ENCODE data around the gene CDRT4.
A peak's percentile ranks its signal among the peaks of the same experiment; 100 is the strongest.
"Not testable (repeated sequence)": the region's sequence is repeated elsewhere in the genome, so short reads cannot be mapped to it uniquely, and the experiment has no call there.

Gene CDRT4

DNA sequence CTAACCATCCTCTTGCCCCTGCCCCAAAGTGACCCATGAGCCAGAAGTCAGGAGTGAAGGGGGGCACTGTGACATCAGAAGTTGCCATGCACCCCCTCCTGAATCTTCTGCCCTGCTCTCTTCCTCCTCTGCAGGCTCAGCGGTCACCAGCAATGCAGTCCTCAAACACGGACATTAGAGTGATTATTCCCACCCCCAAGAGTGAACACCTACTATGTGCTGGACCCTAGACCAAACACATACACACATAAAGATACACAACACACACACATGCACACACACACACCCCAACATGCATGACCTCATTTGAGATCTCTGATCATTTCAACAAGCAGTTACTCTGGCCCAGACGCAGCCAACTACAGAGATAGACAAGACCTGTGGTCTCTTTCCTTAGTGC lies at the start of gene CDRT4:
Gene CDRT4, minus strand, starts transcription at position 30 of the 400 bp plus-strand sequence. CDS start 27,383 bp downstream, outside the sequence.
- no peak for DNase-seq

DNA sequence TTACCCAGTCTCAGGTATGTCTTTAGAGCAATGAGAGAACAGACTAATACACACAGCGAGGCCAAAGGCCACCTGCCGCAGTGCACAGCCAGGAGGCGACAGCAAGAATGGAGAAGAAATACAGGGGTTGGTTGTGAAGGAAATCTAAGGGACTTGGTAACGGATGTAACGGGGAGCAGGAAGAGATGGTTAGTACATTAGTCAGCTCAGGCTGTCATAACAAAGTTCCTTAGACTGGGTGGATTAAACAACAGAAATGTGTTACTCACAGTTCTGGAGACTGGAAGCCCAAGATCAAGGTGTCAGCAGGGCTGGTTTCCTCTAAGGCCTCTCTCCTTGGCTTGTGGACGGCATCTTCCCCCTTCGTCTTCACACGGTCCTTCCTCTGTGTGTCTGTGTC lies 48.7 kb upstream of the CDRT4 start:
- no peak for DNase-seq

DNA sequence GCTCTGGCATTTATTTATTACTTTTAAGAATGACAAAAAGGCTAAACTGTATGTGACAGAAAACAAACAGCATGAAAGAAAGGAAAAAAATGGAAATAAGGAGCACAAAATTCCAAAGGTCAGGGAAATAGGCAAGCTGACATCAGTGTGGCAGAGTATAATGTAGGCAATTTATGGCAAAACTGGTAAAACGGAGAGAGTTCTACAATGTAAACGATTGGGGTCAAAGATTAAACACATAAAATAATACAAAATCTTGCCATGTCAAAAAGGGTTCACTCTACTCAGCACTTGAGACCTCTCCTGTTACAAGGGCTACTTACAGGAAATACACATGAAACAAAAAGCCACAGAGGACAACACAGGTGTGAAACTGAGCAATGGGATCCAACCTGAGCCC lies 47.0 kb upstream of the CDRT4 start:
- no peak for DNase-seq

DNA sequence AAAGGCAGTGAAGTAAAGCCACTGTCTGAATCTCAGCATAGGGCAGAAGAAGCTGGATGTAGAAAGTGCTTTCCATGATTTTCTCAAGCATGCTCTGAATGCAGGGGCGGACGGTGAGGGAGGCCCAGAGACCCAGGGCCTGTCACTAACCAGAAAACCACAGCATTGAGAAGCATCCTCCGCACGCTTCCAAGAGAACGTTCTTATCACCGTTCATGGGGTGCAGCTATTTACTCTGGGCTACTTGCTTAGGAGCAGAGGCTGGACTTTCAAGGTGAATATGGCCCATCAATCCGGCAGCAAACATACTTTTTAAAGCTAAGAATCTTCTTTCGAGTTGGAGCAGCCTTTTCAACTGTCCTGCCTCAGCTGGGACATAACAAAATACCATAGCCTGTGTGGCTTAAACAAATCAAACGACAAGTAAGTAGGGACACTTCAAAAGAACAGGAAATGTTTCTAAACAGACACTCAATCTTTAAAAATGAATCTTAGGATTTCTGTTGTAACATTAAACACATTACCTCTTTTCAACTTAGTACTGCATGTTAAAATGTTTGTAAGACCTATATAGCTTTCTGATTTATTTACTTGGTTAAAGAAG lies 46.5 kb upstream of the CDRT4 start:
- no peak for DNase-seq

DNA sequence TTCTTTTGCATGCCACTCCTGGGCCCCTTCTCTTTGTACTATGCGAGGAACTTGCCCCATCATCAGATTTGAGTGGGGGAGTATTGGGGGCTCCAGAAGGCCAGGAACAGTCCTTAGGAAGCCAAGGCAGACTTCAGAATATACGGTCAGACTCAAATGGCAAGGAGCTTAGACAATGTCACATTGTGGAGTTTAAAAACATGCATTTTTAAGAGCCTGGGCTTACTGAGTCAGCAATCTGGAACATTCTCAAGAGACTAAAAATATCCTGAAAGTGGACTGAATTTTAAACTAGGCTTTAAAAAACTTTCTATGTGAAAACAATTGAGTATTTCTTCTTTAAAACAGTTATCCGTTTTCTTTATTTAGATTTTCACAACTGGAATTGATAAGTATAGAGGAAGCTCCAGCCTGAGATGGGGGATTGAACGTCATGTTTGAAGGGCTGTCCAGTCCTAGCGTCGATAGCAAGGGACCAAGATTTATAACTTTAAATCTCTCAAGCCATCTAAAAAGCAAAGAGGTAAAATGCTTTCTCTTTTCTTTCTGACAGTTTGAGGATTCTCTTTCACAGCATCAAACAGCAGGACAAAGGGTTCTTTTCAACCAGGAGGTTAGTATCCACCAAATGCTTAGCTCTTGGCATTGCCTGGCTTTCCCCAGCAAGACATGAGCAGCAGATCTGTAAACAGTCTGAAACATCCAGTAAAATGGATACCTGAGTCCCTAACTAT lies 45.8 kb upstream of the CDRT4 start:
- DNase-seq: no peak

DNA sequence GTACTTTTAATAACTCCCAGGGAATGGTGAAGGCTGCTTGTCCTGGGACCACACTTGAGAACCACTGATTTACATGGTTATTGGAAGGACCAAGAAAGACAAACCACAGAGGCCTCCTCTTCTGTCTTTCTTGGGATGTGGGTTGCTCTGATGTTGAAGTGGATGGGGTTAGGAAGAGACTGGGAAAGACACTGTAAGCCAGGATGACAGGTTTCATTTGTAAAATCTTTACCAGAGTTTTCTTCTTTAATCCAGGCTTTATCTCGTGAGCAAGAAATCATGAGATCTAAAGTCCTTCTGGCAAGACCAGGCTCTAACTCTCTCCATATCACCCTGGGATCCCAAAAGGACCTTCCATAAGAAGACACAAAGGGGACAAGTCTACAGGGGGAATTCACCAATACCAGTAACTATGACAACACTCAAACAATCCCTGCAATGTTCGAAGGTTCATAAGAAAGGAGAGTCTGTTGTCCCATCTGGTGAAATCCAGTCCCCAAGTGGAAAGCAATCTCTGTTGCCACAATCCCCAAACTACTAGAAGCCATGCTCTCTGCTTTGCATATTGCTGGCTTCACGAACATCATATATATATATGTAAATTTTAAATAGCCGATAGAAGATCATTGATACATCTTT lies 44.8 kb upstream of the CDRT4 start:
- DNase-seq: no peak

DNA sequence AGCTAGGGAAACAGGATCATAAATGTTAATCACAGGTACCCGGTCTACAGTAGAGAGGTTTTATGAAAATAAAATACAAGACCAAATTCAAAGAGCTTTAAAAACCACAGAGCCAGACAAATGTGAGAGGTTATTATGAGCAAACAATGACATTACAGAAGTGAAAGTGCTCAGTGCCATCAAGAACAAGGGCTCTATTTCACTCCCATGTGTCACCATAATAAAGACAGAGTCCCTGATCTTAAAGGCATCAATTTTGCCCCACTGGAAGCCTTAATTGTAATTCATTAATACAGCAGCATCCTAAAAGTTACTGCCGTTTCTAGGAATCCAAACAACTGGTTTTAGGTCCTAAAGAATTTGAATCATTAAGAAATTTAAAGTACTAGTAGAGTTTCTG lies 43.7 kb upstream of the CDRT4 start:
- DNase-seq: no peak

DNA sequence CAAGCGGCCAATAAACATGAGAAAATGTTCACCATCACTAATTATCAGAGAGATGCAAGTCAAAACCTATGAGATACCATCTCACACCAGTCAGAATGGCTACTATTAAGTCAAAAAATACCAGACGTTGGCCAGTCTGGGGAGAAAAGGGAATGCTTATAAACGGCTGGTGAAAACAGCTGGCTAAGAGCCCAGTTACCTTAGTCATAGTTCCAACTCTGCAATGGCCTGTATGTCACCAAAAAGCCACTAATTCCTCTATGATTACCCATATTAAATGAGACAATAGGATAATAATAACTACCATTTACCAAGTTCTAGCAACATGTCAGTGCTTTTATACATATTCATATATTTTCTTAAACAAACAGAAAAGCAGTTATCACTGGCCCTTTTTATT lies 42.9 kb upstream of the CDRT4 start:
- no peak for DNase-seq

DNA sequence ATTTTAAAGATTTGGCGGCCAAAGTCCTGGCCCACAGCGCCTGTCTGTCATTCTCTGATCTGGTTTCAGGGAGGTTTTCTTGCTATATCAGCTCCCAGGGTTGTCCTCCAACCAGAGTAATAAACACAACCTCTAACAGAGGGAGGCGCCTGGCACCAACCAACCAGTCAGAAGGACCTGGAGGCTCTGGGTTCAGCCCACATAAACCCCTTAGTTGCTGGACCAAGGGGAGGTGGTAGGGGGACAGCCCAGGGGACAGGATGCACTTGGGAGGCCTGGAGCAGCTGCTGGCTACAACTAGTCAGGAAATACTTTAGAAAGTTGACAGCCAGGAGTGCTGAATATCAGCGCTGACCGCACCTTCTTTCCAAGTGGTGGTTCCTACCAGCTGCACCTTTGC lies 41.7 kb upstream of the CDRT4 start:
- no peak for DNase-seq

DNA sequence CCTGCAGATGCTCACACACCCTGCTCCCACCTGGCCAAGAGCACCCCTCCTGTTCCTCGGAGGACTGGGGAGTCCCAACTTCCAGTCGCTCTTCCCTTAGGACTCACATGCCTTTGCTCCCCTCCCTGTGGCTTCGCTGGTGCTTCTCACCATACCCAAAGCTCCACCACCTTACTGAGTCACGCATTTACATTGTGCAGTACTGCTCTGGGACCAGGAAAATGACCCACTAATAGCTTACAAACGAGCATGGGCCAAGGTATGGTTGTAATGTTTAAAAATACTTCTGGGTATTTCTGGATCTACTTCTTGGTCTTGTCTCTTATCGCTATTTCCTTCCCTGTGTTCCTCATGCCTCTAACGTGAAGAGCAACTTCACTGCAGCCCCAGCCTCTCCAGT lies 41.0 kb upstream of the CDRT4 start:
- DNase-seq: no peak

DNA sequence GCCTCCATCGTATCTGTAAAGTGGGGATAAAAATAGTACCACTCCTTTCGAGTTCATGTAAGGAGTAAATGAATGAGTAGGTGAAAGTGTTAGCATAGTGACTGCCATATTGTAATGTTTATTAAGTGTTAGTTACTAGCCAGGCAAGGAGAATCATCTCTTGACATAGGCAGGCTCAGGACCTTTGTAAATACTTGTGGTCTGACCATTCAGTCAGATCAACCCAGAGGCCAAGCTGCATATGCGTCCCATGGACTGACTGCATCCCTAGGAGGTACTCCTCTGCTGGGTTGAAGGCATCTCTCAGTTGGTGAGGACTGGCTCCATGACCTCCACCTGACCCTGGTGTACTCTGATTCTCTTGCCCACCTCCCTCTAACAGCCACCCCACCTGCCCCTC lies 40.5 kb upstream of the CDRT4 start:
- DNase-seq: no peak

DNA sequence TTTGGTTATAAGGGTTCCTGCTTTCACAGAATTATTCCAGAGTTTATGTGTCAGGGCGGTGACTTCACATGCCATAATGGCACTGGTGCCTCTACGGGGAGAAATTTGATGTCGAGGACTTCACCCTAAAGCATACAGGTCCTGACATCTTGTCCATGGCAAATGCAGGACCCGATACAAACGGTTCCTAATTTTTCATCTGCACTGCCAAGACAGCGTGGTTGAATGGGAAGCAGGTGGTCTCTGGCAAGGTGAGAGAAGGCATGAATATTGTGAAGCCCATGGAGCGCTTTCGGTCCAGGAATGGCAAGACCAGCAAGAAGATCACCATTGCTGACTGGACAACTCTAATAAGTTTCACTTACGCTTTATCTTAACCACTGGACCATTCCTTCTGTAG lies 39.6 kb upstream of the CDRT4 start:
- no peak for DNase-seq

DNA sequence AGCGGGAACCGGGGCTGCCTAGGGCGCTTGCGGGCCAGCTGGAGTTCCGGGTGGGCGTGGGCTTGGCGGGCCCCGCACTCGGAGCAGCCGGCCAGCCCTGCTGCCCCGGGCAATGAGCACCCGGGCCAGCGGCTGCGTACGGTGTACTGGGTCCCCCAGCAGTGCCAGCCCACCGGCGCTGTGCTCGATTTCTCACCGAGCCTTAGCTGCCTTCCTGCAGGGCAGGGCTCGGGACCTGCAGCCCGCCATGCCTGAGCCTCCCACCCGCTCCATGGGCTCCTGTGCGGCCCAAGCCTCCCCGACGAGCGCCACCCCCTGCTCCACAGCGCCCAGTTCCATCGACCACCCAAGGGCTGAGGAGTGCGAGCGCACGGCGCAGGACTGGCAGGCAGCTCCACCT lies 38.3 kb upstream of the CDRT4 start:
- not testable (repeated sequence) for DNase-seq

DNA sequence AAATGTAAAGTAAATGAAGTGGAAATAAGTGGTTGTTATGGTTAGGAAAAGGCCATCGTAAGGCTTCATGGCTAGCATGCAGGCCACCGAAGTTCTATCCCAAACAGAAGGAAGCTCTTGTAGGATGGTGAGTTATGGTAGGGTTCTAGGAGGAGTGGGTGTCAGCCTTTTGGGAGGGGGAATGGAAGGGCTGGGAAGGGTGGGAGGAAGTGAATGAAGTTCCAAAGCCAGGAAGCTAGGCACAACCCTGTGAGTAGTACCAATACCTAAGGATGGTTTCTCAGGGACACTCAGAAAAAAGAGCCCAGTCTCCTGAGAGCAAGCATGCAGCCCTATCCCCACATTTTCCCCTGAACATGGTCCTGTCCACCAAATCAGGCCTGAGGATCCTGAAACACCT lies 36.3 kb upstream of the CDRT4 start:
- no peak for DNase-seq

DNA sequence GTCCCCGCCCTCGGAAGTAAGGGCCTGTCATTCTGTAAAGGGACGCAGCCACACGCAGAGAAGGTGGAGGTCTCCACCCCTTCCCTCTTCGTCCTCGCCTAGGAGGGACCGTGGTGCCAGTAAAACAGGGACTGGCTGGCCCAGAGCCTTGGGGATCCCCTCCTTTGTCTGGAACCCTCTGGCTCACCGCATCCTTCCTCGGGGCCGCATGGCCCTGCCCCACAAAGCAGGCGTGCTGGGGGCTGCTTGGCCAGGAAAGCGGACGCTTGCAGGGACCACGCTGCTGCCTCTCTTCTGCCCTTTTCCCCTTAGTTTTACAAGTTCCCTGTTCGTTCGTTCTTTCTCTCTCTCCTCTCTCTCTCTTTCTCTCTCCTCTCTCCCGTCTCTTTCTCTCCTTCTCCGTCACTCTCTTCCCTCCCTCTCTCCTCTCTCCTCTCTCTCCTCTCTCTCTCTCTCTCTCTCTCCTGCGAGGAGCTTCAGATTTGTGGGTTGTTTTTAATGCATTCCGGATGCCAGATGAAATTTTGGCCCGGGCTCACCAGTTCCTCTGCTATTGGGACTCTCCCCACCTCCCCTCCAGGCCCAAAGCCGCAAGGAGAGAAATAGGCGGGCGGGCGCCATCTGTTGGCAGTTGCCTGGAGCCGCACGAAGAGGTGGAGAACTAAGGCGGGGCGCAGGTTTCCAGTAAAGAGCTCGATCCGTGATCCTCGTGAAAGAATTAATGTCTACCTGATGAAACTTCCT lies 35.1 kb upstream of the CDRT4 start:
- DNase-seq: peak; percentile 89

DNA sequence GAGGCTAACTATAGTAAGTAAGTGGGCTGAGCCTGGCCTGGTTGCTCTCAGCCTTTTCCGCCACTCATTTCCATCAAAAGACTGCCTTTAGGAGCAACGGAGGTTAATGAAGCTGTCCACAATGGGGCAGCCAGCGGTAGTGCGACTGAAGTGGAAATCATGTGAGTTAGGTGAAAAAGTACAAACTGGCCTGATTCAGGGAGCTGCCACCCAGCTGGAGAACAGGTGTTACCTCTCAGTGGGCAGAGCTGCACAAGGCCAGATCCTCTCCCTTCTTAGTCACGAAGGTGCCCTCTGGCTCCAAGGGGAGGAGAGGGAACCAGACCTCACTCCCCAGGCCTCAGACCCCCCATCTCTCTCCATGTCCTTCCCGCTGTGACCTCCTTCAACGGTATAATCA lies 34.4 kb upstream of the CDRT4 start:
- DNase-seq: no peak

DNA sequence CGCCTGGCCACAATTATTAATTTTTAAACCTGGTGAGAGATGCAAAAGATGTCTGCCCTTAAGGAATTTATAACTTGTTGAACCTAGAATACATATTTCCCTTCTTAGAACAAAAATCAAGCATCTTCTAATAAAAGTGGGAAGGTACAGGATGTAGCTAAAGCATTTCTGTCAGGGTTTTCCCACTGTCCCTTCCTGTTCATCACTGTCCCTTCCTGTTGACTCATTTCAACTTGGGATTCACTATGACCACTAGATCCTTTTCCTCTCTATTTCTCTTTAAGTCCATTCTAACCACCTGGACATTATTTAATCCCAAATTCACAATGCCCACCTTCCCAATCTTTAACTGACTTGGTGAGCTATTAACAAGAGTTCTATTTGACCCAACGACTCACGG lies 33.9 kb upstream of the CDRT4 start:
- DNase-seq: no peak

DNA sequence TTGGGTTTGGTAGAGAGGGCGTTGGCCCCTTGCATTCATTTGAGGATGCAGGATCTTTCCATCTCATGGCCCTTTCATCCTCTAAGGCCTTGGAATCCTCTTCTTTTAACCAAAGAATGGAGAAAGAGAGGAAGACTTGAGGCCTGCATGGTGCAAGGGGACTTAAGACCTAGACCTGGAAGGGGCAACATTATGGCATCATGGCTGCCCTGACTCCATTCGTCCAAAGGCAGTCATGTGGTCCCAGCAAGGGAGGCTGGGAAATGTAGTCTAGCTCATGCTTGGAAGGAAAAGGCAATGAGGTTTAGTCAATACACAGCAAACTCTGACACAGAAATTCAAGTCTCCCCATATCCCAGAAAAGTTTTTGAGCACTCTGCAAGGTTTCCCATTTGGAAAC lies 30.7 kb upstream of the CDRT4 start:
- peak; percentile 19 for DNase-seq

DNA sequence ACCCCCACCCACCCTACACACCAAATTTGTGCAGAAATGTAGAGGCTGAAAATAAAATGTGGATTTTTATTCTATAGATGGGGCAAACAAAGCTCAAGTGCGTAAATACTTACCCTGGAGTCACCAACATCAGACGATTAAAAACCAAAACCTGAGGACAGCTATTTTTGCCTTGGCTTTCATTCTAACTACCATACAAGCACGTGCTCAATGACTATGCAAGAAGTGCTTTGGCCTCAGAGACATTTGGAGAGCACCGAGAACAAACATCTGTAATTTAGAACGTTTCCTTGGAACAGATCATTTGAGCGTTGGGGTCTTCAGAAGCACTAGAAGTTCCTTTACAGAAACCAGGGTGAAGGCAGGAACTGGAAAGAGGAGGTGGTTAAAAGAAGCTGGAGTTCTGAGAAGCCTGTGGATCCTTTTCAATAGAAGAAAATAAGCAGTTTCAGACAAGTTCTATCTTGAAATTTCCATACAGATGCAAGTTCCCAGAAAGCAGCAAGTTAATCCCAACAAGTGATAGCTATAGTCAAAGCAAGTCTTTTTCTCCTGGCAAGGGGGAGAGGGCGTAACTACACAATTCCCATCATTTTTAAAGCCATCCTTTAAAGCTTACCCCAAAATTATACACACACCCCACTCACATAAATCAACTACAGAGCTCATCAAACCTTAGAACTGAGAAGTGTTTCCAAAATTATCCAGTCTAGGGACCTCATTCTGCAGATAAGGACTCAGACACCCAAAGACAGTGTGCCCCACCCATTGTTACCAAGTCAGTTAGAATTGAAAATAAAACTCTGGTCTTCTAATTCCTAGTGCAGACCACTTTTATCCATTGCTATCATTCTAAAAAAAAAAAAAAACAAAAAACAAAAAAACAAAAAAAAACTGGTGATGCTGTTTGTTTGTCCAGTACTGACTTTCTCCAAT lies 29.6 kb upstream of the CDRT4 start:
- DNase-seq: no peak

DNA sequence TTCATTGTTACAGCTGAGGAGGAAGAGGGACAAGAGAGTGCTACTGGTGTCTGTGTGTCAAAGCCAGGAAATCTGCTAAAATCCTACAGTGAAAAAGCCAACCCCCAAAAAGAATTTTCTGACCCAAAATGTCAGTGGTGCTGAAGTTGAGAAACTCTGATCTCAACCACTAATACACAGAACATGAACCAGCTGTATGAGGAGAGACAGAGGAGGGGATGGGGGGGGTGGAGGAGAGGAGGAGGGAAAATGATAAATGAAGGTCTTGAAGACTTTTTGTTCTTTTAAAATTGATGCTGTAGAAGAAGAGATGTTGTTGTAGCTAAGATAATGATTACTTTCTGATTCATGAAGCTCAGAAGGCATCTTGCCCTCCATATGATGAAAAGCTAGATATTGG lies 27.4 kb upstream of the CDRT4 start:
- DNase-seq: no peak

DNA sequence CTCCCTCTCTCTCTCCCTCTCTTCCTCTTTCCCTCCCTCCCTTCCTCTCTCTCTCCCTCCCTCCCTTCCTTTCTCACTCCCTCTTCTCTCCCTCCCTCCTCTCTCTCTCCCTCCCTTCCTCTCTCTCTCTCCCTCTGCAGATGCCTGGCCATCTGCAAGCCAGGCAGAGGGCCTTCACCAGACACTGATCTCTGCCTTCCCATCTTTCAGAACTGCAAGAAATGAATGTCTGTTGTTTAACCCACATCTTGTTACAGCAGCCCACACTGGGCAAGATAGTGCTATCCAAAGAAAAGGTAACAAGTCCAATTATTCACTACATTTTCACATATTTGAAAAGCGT lies 26.2 kb upstream of the CDRT4 start:
- no peak for DNase-seq

DNA sequence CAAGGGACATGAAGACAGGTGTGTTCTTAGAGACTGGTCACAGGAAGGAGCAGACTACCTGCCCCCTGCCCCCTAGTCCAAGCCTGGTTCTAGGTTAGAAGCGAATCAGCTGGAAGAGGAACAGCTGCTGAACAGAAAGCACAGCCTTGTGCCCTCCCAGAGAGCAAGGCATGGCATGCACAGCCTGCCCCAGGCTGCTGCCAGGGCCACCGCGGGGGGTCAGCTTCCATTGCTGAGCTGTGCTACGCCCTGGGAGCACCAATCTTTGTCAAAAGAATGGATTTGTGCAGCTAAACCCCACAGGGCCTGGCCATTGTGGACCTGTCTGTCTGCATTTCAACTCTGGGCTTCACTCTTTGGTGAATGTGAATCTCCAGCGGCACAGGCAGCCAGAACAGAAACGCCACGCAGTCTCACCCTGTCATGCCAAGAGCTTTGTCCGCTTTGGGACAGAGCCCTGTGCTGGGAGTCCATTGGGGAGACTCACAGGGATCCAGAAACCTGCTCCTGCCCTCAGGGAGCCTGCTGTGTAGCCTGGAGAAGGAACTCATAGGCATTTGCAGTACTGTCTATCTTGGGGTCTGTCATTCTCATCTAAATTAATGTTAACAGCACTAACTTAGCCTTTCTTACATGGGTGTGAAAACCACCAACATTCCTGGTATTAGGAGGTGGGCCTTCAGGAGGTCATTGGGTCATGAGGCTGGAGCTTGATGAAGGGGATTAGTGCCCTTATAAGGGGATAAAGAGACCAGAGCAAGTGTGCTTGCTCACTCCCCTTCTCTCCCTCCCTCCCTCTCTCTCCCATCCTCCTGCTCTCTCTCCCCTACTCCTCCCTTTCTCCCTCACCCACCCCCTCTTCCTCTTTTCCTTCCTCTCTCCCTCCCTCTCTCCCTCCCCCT lies 25.6 kb upstream of the CDRT4 start:
- no peak for DNase-seq
